Fibroblast of villous mesenchyme (primary cell): ENCODE measurements around the gene ADIRF. TPM values are rescaled to one million over a fixed set of nuclear protein-coding genes. Genes with fewer than 3 reads are reported as not detected.

Source experiments
- DNase-seq: peaks from one replicate; pipeline ENCODE4 v3.0.0-alpha.2; 2010; ENCODE audit warnings: low read depth
- H3K4me3 ChIP-seq: 2 replicates; pipeline ENCODE4 v1.5.1; 2011; ENCODE audit warnings: low read depth, mild to moderate bottlenecking, low read length
- CTCF ChIP-seq: IDR thresholded peaks from 2 replicates; pipeline ENCODE4 v1.5.1; 2012; ENCODE audit warnings: low read depth, mild to moderate bottlenecking, low read length; ENCODE audit not compliant: insufficient read depth
- total RNA-seq: library from RNA; depleted of rRNA; stranded (reverse); fragments of >200 nt; gene quantifications from 2 replicates; pipeline ENCODE4 v1.2.3, GENCODE V29; 2012

Gene ADIRF
- total RNA-seq, 1 donor: 5.2 TPM

GRCh38 chr10:86962981-86963310, 5.3 kb upstream of the ADIRF start:
- no peak for TF ChIP-seq CTCF
- no peak for DNase-seq

GRCh38 chr10:86963341-86963919, 4.9 kb upstream of the ADIRF start:
- TF ChIP-seq CTCF: no peak
- no peak for DNase-seq
- no peak overlapping the region for H3K4me3 ChIP-seq

More at GRCh38 chr10:86962981-86963310, 5.3 kb upstream of the ADIRF start:
- no peak overlapping the region for H3K4me3 ChIP-seq

- no peak overlapping the region for H3K4me3 ChIP-seq
- no peak for DNase-seq
- TF ChIP-seq CTCF: no peak
Measured at GRCh38 chr10:86964061-86964846, 4.0 kb upstream of the ADIRF start.

GRCh38 chr10:86964847-86965190, 3.5 kb upstream of the ADIRF start:
- no peak overlapping the region for H3K4me3 ChIP-seq
- no peak for TF ChIP-seq CTCF
- DNase-seq: no peak

GRCh38 chr10:86965986-86966654, 2.2 kb upstream of the ADIRF start:
- H3K4me3 ChIP-seq: no peak overlapping the region
- no peak for TF ChIP-seq CTCF
- DNase-seq: no peak

- no peak for TF ChIP-seq CTCF
- H3K4me3 ChIP-seq: no peak overlapping the region
- no peak for DNase-seq
Measured at GRCh38 chr10:86967481-86967941, 771 bp upstream of the ADIRF start.

GRCh38 chr10:86968994-86969355, 693 bp downstream of the ADIRF start:
- no peak for TF ChIP-seq CTCF
- H3K4me3 ChIP-seq: peak overlapping the region; percentile 37

More at GRCh38 chr10:86968994-86969355, 693 bp downstream of the ADIRF start:
- DNase-seq: no peak
